ENCODE results near the gene TEX2. TPM values are rescaled to one million over a fixed set of nuclear protein-coding genes. Genes with fewer than 3 reads are reported as not detected.

The TEX2 gene
- total RNA-seq, 6 experiments from 2014 or later, result 29.1 to 46.6 (median 33.7) TPM

DNA sequence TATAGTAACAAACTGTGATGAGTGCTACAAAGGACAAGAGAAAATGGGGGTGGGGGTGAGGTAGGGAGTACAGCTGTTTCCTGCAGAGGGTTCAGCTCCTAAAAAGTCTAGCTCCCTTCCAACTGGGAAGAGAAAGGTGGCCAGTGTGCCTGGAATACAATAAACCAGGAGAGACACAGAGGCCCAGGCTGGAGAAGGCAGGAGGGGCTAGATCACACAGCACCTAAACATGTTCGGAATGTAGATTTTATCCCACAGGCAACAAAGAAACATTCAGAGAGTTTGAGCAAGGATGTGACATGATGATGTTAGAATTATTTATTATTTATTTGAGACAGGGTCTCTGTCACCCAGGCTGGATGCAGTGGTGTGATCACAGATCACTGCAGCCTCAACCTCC, 10.2 kb downstream of the TEX2 start:
- intact Hi-C loops (cut with DNase I), result no loop called here
- H3K9me3 ChIP-seq, result no peaks in the 10 kb centered on the region

DNA sequence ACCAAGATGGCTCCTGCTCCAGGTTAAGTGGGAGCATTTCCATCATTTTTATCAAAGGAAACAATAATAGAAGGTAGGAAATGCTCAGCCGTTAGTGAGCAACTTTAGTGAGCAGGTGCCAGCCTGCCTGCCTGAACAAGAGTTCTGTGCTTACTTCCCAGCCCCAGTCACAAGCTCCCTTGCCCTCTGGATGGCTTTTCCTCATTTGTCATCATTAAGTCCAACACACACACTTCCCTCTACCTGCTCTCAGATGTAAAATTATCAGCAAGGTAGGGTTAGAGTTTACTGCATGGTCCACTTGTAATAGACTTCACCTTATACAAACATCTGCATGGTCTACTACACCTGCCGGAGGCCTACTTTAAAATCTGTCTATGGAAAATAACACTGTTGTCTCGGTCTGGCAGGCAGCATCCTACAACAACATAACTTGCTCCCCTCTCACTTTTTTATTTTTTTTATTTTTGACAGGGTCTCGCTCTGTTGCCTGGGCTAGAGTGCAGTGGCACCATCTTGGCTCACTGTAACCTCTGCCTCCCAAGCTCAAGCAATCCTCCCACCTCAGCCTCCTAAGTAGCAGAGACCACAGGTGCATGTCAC, 12.7 kb downstream of the TEX2 start:
- Histone ChIP-seq H3K36me3 (no peaks in the 10 kb centered on the region), H3K27me3 (no peaks in the 10 kb centered on the region), H3K9me3 (no peaks in the 10 kb centered on the region), H3K4me3 (no peak overlapping the region), H3K27ac (no peak overlapping the region), H3K4me1 (peaks cover 0 to 14% (median 1%) of the 10 kb centered on the region in 4 donors)
- intact Hi-C loops (cut with DNase I), result no loop called here
- DNase-seq, result no peak
- 87% methylated on average over 4 of the region's 4 CpGs for WGBS (ENCODE audit: insufficient coverage, low coverage, low lambda C conversion rate, missing lambda C conversion rate)
- ATAC-seq, result no peak
- TF ChIP-seq POLR2A (IDR thresholded peaks at IDR 0.05), result no peak
- TF ChIP-seq, protein P1, sequence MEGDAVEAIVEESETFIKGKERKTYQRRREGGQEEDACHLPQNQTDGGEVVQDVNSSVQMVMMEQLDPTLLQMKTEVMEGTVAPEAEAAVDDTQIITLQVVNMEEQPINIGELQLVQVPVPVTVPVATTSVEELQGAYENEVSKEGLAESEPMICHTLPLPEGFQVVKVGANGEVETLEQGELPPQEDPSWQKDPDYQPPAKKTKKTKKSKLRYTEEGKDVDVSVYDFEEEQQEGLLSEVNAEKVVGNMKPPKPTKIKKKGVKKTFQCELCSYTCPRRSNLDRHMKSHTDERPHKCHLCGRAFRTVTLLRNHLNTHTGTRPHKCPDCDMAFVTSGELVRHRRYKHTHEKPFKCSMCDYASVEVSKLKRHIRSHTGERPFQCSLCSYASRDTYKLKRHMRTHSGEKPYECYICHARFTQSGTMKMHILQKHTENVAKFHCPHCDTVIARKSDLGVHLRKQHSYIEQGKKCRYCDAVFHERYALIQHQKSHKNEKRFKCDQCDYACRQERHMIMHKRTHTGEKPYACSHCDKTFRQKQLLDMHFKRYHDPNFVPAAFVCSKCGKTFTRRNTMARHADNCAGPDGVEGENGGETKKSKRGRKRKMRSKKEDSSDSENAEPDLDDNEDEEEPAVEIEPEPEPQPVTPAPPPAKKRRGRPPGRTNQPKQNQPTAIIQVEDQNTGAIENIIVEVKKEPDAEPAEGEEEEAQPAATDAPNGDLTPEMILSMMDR (IDR thresholded peaks at IDR 0.05), result no peak

More for the DNA sequence above, 10.2 kb downstream of the TEX2 start:
- no peak for DNase-seq
- Histone ChIP-seq H3K36me3 (no peaks in the 10 kb centered on the region), H3K27ac (no peak overlapping the region), H3K4me3 (no peak overlapping the region), H3K4me1 (peaks cover 0 to 22% (median 5%) of the 10 kb centered on the region in 4 donors), H3K27me3 (no peaks in the 10 kb centered on the region)
- ATAC-seq, result no peak
- TF ChIP-seq, protein P1 (IDR thresholded peaks at IDR 0.05), result no peak
- no peak for TF ChIP-seq POLR2A (IDR thresholded peaks at IDR 0.05)
- 89% methylated on average over 1 of the region's 1 CpG for WGBS (ENCODE audit: insufficient coverage, low coverage, low lambda C conversion rate, missing lambda C conversion rate)

DNA sequence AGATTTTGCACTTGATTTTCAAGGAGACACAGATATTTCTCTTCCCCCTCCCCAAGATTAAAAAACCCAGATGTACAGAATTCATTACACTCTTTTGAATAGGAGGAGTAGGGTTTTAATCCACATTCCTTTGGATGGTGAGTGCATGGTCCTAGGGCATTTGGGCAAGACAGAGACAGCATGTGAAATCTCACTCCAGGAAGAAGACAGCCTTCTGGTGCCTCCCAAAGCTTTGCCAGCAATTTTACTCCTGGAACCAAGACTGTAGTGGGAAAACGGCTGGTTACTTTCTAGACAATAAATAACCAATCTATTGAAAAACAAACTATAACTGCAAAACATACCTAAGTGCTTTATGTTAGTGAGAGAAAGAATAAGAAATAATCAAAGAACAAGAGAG, 15.2 kb downstream of the TEX2 start:
- 54% methylated on average over 1 of the region's 1 CpG for WGBS (ENCODE audit: insufficient coverage, low coverage, low lambda C conversion rate, missing lambda C conversion rate)
- TF ChIP-seq, protein P1 (IDR thresholded peaks at IDR 0.05), result no peak
- no peak for TF ChIP-seq POLR2A (IDR thresholded peaks at IDR 0.05)
- H3K36me3 ChIP-seq, result no peaks in the 10 kb centered on the region
- no peaks in the 10 kb centered on the region for H3K27me3 ChIP-seq
- no peak for ATAC-seq
- intact Hi-C loops (cut with DNase I), result no loop called here
- no peak for DNase-seq
- no peak overlapping the region for H3K4me3 ChIP-seq
- no peak overlapping the region for H3K27ac ChIP-seq
- no peaks in the 10 kb centered on the region for H3K9me3 ChIP-seq
- peaks cover 0 to 3% (median 0%) of the 10 kb centered on the region in 4 donors for H3K4me1 ChIP-seq

DNA sequence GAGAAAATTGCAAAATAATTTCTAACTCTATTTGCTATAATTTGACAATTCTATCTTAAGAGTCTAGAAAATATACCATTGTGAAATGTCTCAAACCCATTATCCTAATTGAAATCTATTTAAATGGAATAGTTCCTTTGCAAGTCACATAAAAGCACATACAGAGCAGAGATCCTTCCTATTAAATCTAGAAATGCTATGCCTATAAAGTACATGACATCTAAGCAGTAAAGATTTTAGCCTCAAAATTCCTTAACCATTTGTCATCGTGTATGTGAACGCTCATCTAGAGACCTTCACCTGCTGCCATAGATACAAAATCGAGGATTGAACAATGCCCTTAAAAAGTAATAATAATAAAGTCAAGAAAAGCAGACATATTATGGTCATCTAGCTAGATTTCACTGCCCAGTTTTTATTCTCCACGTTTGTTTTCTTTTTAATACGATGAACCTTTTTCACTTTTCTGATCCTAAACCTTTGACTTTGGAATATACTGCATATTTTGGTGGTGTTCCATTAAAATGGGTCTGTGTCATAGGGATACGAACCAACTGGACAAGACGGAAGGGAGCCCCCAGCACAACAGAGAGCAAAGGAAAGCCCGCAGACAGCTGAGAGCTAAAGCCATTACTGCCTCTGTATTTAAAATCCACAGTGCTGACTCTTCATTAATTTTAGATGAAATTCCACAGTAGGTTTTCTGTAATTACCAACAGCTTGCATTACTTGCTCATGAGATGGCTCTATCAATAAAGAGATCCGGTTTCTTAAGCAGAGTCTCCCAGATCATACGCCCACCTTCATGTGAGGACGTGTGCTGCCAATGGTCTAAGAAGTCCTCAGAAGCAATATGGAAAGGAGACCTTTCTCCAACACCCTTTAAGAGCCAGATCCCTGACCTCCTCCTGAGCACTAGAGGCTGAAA, 17.6 kb downstream of the TEX2 start:
- TF ChIP-seq POLR2A (IDR thresholded peaks at IDR 0.05), result no peak
- DNase-seq (no peak), ATAC-seq (no peak)
- WGBS (ENCODE audit: insufficient coverage, low coverage, low lambda C conversion rate, missing lambda C conversion rate), result 91% methylated on average over 11 of the region's 11 CpGs
- Histone ChIP-seq H3K27ac (no peak overlapping the region), H3K9me3 (no peaks in the 10 kb centered on the region), H3K27me3 (no peaks in the 10 kb centered on the region), H3K4me1 (peaks cover 0 to 11% (median 0%) of the 10 kb centered on the region in 4 donors), H3K4me3 (no peak overlapping the region), H3K36me3 (no peaks in the 10 kb centered on the region)
- intact Hi-C loops (cut with DNase I), result no loop called here

DNA sequence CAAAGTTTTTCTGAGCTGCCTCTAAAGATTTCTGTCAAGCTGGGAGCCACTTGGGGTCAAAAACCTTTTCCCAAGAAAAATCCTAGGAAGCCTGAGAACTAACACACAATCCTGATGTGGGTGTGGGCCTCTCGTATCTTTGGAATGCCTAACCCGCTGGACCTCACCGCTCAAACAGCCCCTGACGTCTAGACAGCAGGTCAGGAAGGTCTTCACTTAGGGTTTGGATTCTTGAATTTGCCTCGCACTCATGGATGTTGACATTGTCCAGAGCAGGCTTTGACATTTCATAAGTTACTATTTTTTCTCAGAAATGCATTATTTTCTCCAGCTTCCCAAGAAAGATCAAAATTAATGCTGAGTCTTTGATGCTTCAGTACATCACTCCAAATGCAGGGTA, 18.9 kb downstream of the TEX2 start:
- WGBS (ENCODE audit: insufficient coverage, low coverage, low lambda C conversion rate, missing lambda C conversion rate), result 100% methylated on average over 1 of the region's 5 CpGs
- no peaks in the 10 kb centered on the region for H3K9me3 ChIP-seq
- TF ChIP-seq, protein P1 (IDR thresholded peaks at IDR 0.05), result no peak
- peak in 1 of 4 donors; percentile 31 for ATAC-seq
- no peaks in the 10 kb centered on the region for H3K36me3 ChIP-seq
- H3K27me3 ChIP-seq, result no peaks in the 10 kb centered on the region
- peaks cover 0 to 15% (median 0%) of the 10 kb centered on the region in 4 donors for H3K4me1 ChIP-seq
- intact Hi-C loops (cut with DNase I), result no loop called here
- H3K27ac ChIP-seq, result no peak overlapping the region
- no peak overlapping the region for H3K4me3 ChIP-seq
- DNase-seq, result no peak
